Measurements from ENCODE around the gene LINC00632.

DNA sequence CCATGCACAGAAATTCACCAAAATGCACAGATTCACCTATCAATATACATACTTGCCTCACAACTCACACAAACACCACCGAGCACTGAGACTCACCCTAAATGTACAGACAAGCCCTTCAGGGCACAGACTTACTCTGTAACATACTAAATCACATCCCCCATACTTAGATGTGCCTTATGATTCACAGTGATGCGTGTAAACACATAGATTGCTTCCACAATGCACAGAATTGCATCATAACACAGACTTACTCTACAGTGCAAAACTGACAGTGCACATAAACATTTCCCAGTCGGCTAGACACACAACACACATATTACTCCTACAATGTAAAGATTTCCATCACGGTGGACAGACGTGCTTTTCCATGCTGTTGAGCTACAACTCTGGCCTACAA lies 6.2 kb downstream of the LINC00632 start:
- TF ChIP-seq, protein P1, sequence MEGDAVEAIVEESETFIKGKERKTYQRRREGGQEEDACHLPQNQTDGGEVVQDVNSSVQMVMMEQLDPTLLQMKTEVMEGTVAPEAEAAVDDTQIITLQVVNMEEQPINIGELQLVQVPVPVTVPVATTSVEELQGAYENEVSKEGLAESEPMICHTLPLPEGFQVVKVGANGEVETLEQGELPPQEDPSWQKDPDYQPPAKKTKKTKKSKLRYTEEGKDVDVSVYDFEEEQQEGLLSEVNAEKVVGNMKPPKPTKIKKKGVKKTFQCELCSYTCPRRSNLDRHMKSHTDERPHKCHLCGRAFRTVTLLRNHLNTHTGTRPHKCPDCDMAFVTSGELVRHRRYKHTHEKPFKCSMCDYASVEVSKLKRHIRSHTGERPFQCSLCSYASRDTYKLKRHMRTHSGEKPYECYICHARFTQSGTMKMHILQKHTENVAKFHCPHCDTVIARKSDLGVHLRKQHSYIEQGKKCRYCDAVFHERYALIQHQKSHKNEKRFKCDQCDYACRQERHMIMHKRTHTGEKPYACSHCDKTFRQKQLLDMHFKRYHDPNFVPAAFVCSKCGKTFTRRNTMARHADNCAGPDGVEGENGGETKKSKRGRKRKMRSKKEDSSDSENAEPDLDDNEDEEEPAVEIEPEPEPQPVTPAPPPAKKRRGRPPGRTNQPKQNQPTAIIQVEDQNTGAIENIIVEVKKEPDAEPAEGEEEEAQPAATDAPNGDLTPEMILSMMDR (IDR thresholded peaks at IDR 0.05; ENCODE audit: insufficient read depth, low read length, poor library complexity, severe bottlenecking) = no peak
- no peak for TF ChIP-seq EZH2phosphoT487 (conservative IDR thresholded peaks at IDR 0.05; ENCODE audit: low read length)
